GM23338 (cell line): Measurements from ENCODE around the gene ABCC1. TPM values are rescaled to one million over a fixed set of nuclear protein-coding genes. Genes with fewer than 3 reads are reported as not detected.

Experiments used
- ATAC-seq: fragments of 200-7000 bp; cut with Tn5 transposase; 3 replicates; pipeline ENCODE4 v1.9.1; 2020
- DNase-seq: peaks from one replicate; pipeline ENCODE4 v3.0.0-alpha.2; 2015; ENCODE audit warnings: low spot score
- H2AFZ ChIP-seq: fragments of 200-600 bp; sonication (generic); 2 replicates; pipeline ENCODE4 v1.8.0; 2016; ENCODE audit warnings: antibody characterized with exemption, mild to moderate bottlenecking, moderate library complexity
- H3F3A ChIP-seq: fragments of 200-600 bp; sonication (generic); replicated peaks from 2 replicates; pipeline ENCODE4 v1.8.0; 2017; ENCODE audit warnings: antibody characterized with exemption, mixed run types, low read depth
- H3K27ac ChIP-seq: fragments of 200-600 bp; sonication (generic); 2 replicates; pipeline ENCODE4 v1.6.1; 2016; ENCODE audit warnings: low read depth
- H3K27me3 ChIP-seq: fragments of 200-600 bp; sonication (generic); 2 replicates; pipeline ENCODE4 v1.8.0; 2016; ENCODE audit warnings: mild to moderate bottlenecking, mixed run types, moderate library complexity; ENCODE audit not compliant: insufficient read depth
- H3K36me3 ChIP-seq: fragments of 200-600 bp; sonication (generic); 2 replicates; pipeline ENCODE4 v1.8.0; 2016; ENCODE audit warnings: mild to moderate bottlenecking; ENCODE audit not compliant: insufficient read depth
- H3K4me1 ChIP-seq: fragments of 200-600 bp; sonication (generic); 2 replicates; pipeline ENCODE4 v1.8.0; 2016; ENCODE audit warnings: mild to moderate bottlenecking, moderate library complexity; ENCODE audit not compliant: insufficient read depth
- H3K4me2 ChIP-seq: fragments of 200-600 bp; sonication (generic); 2 replicates; pipeline ENCODE4 v1.7.1; 2017; ENCODE audit warnings: mixed run types
- H3K4me3 ChIP-seq: fragments of 200-600 bp; sonication (generic); 2 replicates; pipeline ENCODE4 v1.6.1; 2016; ENCODE audit warnings: mixed run types
- H3K79me2 ChIP-seq: fragments of 200-600 bp; sonication (generic); replicated peaks from 2 replicates; pipeline ENCODE4 v1.8.0; 2017; ENCODE audit warnings: mild to moderate bottlenecking; ENCODE audit not compliant: insufficient read depth
- H3K9me2 ChIP-seq: fragments of 200-600 bp; sonication (generic); 2 replicates; pipeline ENCODE4 v1.8.0; 2017; ENCODE audit not compliant: insufficient read depth
- H4K20me1 ChIP-seq: fragments of 200-600 bp; sonication (generic); replicated peaks from 2 replicates; pipeline ENCODE4 v1.8.0; 2017; ENCODE audit warnings: mild to moderate bottlenecking; ENCODE audit not compliant: insufficient read depth
- H3K27ac Mint-ChIP-seq: 2 replicates; pipeline ENCODE4 v1.8.0; 2020; ENCODE audit warnings: inconsistent platforms, mild to moderate bottlenecking, moderate library complexity, mixed read lengths
- H3K27me3 Mint-ChIP-seq: 3 replicates; pipeline ENCODE4 v1.8.0; 2022; ENCODE audit warnings: low read depth, mild to moderate bottlenecking, moderate library complexity, mixed read lengths, inconsistent platforms; ENCODE audit not compliant: insufficient read depth, poor library complexity
- H3K36me3 Mint-ChIP-seq: 3 replicates; pipeline ENCODE4 v1.8.0; 2021; ENCODE audit warnings: low read depth, mild to moderate bottlenecking, inconsistent platforms, moderate library complexity, mixed read lengths
- H3K4me1 Mint-ChIP-seq: 3 replicates; pipeline ENCODE4 v1.8.0; 2020; ENCODE audit warnings: mild to moderate bottlenecking, inconsistent platforms, mixed read lengths
- H3K4me3 Mint-ChIP-seq: 3 replicates; pipeline ENCODE4 v1.8.0; 2021; ENCODE audit warnings: moderate library complexity, mild to moderate bottlenecking, inconsistent platforms, mixed read lengths
- H3K9me3 Mint-ChIP-seq: 3 replicates; pipeline ENCODE4 v1.8.0; 2020; ENCODE audit warnings: moderate library complexity, mild to moderate bottlenecking, inconsistent platforms, mixed read lengths
- CREB1 ChIP-seq: fragments of 250-450 bp; sonication (Bioruptor Pico); IDR thresholded peaks from 2 replicates; pipeline ENCODE4 v1.5.0; 2020; ENCODE audit warnings: low read depth, mild to moderate bottlenecking, moderate library complexity
- EZH2phosphoT487 ChIP-seq: fragments of 200-600 bp; sonication (generic); IDR thresholded peaks from one replicate; pipeline ENCODE4 v1.8.1; 2018; ENCODE audit warnings: antibody characterized with exemption; ENCODE audit not compliant: unreplicated experiment
- JUNB ChIP-seq: IDR thresholded peaks from one replicate; pipeline ENCODE4 v1.6.1; 2016; ENCODE audit warnings: antibody characterized with exemption; ENCODE audit not compliant: unreplicated experiment
- NANOG ChIP-seq: IDR thresholded peaks from 2 replicates; pipeline ENCODE4 v1.6.1; 2016; ENCODE audit warnings: antibody characterized with exemption, borderline replicate concordance
- POLR2AphosphoS5 ChIP-seq: IDR thresholded peaks from 2 replicates; pipeline ENCODE4 v1.6.1; 2016; ENCODE audit warnings: antibody characterized with exemption, low read depth
- REST ChIP-seq: IDR thresholded peaks from one replicate; pipeline ENCODE4 v1.6.1; 2018; ENCODE audit warnings: antibody characterized with exemption; ENCODE audit not compliant: unreplicated experiment
- STAT1 ChIP-seq: IDR thresholded peaks from one replicate; pipeline ENCODE4 v1.6.1; 2016; ENCODE audit warnings: antibody characterized with exemption; ENCODE audit not compliant: unreplicated experiment
- ZNF114 ChIP-seq: fragments of 250-450 bp; sonication (Bioruptor Pico); IDR thresholded peaks from 2 replicates; pipeline ENCODE4 v1.5.0; 2020; ENCODE audit warnings: mild to moderate bottlenecking, moderate library complexity
- ZNF331 ChIP-seq: fragments of 250-450 bp; sonication (Bioruptor Pico); IDR thresholded peaks from 2 replicates; pipeline ENCODE4 v1.5.0; 2020; ENCODE audit warnings: low read depth, mild to moderate bottlenecking, moderate library complexity
- polyA plus RNA-seq: library from polyadenylated mRNA; unstranded; fragments of >200 nt; fragmentation: Nextera tagmentation; extraction: Ambion mirVana; gene quantifications from 2 replicates; pipeline ENCODE4 v1.2.1, GENCODE V29; 2016
- total RNA-seq: library from RNA; depleted of rRNA; stranded (reverse); fragments of >200 nt; shearing (Covaris generic); gene quantifications from 2 replicates; pipeline ENCODE4 v1.2.3, GENCODE V29; 2014
- TF ChIP-seq, protein P1 (sequence below), 2 experiments: fragments of 200-600 bp in 1 of 2; sonication (generic) in 1 of 2; conservative IDR thresholded peaks; 2 replicates each; pipeline versions ENCODE4 v1.5.1 to v1.6.1; 2016 to 2017; ENCODE audit warnings: antibody characterized with exemption in 2 of 2, low read depth in 2 of 2, mild to moderate bottlenecking in 2 of 2, moderate library complexity in 1 of 2
- TF ChIP-seq, protein P2 (sequence below): IDR thresholded peaks from 2 replicates; pipeline ENCODE4 v1.6.1; 2016; ENCODE audit warnings: antibody characterized with exemption

The ABCC1 gene
- total and polyA plus RNA-seq, 2 experiments from 2014 or later: 11.0 to 46.6 TPM

DNA sequence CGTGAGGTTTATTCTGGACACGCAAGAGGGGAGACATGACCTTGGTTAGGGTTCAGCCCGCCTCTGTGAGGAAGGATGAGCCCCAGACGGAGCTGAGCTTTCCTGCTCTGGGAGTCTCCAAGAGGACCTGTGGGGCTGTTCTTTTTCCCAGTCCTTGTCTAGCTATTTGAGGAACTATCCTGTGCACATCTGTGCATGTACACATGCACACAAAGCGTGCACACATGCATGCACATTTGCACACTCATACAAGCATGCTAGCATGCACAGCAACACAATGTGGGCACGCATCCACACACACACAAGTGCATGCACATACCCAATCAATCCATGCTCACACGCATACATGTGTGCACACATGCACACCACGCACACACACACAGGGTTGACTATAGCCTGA lies 233.5 kb downstream of the ABCC1 start (continued):
- TF ChIP-seq, protein P1, sequence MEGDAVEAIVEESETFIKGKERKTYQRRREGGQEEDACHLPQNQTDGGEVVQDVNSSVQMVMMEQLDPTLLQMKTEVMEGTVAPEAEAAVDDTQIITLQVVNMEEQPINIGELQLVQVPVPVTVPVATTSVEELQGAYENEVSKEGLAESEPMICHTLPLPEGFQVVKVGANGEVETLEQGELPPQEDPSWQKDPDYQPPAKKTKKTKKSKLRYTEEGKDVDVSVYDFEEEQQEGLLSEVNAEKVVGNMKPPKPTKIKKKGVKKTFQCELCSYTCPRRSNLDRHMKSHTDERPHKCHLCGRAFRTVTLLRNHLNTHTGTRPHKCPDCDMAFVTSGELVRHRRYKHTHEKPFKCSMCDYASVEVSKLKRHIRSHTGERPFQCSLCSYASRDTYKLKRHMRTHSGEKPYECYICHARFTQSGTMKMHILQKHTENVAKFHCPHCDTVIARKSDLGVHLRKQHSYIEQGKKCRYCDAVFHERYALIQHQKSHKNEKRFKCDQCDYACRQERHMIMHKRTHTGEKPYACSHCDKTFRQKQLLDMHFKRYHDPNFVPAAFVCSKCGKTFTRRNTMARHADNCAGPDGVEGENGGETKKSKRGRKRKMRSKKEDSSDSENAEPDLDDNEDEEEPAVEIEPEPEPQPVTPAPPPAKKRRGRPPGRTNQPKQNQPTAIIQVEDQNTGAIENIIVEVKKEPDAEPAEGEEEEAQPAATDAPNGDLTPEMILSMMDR (conservative IDR thresholded peaks at IDR 0.05; ENCODE audit: low read depth in 2 of 2): no peak
- TF ChIP-seq CREB1 (CRISPR knock-in tag) (no peak), ZNF114 (CRISPR knock-in tag) (no peak)

- H3K27me3 Mint-ChIP-seq: peaks cover 12% of the 10 kb centered on the region
- peaks cover 4% of the 10 kb centered on the region; the same call in 1 of the 3 replicates for H3K36me3 Mint-ChIP-seq
- Histone ChIP-seq H3K4me3 (no peak overlapping the region), H3K36me3 (no peaks in the 10 kb centered on the region), H3K79me2 (no peaks in the 10 kb centered on the region), H3K27ac (no peak overlapping the region), H3K4me2 (no peak overlapping the region), H3K9me2 (no peaks in the 10 kb centered on the region), H3K4me1 (no peaks in the 10 kb centered on the region), H3K27me3 (no peaks in the 10 kb centered on the region), H4K20me1 (no peaks in the 10 kb centered on the region), H3F3A (no peaks in the 10 kb centered on the region), H2AFZ (no peak overlapping the region)
- H3K9me3 Mint-ChIP-seq: peaks cover 18% of the 10 kb centered on the region
- peaks cover 4% of the 10 kb centered on the region for H3K4me1 Mint-ChIP-seq
- ATAC-seq (peak; percentile 36), DNase-seq (peak; percentile 75)
- TF ChIP-seq ZNF331 (CRISPR knock-in tag): no peak
- TF ChIP-seq, protein P1 (conservative IDR thresholded peaks at IDR 0.05; ENCODE audit: low read depth in 2 of 2): peak; percentile 59
- TF ChIP-seq EZH2phosphoT487: no peak
- H3K4me3 Mint-ChIP-seq: no peak overlapping the region
- H3K27ac Mint-ChIP-seq: no peak overlapping the region
Measured at GRCh38 chr16:16183562-16183961, 234.1 kb downstream of the ABCC1 start.

- Histone ChIP-seq H3K4me1 (no peaks in the 10 kb centered on the region), H3K4me3 (no peak overlapping the region), H3F3A (no peaks in the 10 kb centered on the region), H3K4me2 (no peak overlapping the region), H3K27ac (no peak overlapping the region), H2AFZ (no peak overlapping the region), H3K79me2 (no peaks in the 10 kb centered on the region), H4K20me1 (no peaks in the 10 kb centered on the region), H3K27me3 (no peaks in the 10 kb centered on the region), H3K36me3 (no peaks in the 10 kb centered on the region), H3K9me2 (no peaks in the 10 kb centered on the region)
- ATAC-seq (no peak), DNase-seq (no peak)
- peaks cover 9% of the 10 kb centered on the region for H3K9me3 Mint-ChIP-seq
- H3K36me3 Mint-ChIP-seq: 0 out of 3 replicates have a peak, but pooled peaks cover 2% of the 10 kb centered on the region
- no peak overlapping the region for H3K4me3 Mint-ChIP-seq
- no peak overlapping the region for H3K27ac Mint-ChIP-seq
- H3K4me1 Mint-ChIP-seq: peaks cover 4% of the 10 kb centered on the region
- peaks cover 9% of the 10 kb centered on the region for H3K27me3 Mint-ChIP-seq
- TF ChIP-seq CREB1 (CRISPR knock-in tag): no peak
- no peak for TF ChIP-seq REST
- TF ChIP-seq, protein P2, sequence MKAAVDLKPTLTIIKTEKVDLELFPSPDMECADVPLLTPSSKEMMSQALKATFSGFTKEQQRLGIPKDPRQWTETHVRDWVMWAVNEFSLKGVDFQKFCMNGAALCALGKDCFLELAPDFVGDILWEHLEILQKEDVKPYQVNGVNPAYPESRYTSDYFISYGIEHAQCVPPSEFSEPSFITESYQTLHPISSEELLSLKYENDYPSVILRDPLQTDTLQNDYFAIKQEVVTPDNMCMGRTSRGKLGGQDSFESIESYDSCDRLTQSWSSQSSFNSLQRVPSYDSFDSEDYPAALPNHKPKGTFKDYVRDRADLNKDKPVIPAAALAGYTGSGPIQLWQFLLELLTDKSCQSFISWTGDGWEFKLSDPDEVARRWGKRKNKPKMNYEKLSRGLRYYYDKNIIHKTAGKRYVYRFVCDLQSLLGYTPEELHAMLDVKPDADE: no peak
- TF ChIP-seq STAT1: no peak
- no peak for TF ChIP-seq EZH2phosphoT487
- TF ChIP-seq ZNF114 (CRISPR knock-in tag): no peak
- TF ChIP-seq NANOG: no peak
- no peak for TF ChIP-seq JUNB
- TF ChIP-seq, protein P1 (conservative IDR thresholded peaks at IDR 0.05; ENCODE audit: low read depth in 2 of 2): no peak
- no peak for TF ChIP-seq POLR2AphosphoS5
Measured at GRCh38 chr16:16184594-16184993, 235.2 kb downstream of the ABCC1 start.
